AML-193 (cell line): ENCODE results near the gene CTRB1.

Source experiments
- DNase-seq, 2 experiments: peaks; one replicate each; lab custom pipeline; 2025; lab: John Stamatoyannopoulos, UW

Gene CTRB1

DNA sequence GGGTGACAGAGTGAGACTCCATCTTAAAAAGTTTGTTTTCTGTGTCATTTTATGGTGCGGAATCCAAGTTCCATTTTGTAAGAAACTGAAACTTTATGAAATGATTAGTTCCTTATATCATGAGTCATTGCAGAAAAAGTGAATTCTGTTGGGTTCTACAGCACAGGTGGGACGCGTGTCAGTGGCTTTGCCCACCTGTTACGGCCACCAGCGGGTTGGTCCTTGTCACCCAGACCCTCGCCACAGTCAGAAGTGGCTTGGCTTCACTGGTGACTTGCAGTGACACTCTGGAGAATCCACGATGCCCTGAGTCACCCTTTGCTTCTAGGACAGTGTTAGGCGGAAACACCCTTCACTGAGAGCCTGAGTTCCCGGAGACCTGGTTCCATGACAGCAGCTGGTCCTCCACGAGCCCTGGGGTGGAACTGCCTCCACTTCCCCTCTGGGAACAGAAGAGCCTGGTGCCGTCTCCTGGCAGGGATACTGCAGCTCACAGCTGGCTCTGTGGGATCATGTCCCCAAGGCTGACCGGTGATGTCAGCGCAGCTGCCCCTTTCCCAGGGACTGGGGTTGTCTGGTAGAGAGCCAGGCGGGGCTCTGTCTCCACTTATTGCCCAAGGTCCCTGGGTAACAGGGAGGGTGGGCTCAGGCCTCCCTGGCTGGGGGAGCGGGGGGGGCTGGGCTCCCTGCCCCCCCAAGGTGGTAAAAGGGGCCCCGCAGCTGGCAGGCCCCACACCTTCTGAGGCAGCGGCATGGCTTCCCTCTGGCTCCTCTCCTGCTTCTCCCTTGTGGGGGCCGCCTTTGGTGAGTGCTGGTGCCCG is at the start of gene CTRB1:
TSS of gene CTRB1 (plus strand) at position 733 of the 821 bp plus-strand sequence. CDS start at position 753, 20 bp downstream.
- no peak for DNase-seq

DNA sequence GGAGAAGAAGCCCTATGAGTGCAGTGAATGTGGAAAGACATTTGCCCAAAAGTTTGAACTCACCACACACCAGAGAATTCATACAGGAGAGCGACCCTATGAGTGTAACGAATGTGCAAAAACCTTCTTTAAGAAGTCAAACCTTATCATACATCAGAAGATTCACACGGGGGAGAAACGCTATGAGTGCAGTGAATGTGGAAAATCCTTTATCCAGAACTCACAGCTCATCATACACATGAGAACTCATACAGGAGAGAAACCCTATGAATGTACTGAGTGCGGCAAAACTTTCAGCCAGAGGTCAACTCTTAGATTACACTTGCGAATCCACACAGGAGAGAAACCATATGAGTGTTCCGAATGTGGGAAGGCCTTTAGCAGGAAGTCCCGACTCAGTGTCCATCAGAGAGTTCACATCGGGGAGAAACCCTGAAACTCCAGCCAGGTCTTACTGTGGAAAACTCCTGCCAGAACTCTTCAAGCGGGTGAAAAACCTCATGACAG is 48.8 kb upstream of the CTRB1 start:
- no peak for DNase-seq

DNA sequence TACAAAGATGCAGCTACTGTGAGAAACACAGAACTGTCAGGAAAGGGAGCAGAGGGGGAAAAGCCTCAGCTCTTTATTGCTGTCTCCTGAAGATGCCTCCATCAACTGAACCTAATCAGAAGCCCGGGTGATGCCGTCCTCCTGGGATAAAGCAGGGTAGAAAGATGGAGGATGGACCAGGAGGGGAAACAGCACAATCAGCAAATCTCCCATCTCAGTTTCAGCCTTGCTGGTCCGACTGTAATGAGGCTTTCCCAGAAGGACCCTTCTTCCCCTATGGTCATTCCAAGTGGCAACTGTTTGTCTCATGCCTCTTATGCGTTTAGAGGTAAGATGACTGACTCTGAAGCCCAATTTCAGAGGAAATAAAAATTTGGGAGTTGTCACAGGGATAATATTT is 46.2 kb upstream of the CTRB1 start:
- DNase-seq: no peak

DNA sequence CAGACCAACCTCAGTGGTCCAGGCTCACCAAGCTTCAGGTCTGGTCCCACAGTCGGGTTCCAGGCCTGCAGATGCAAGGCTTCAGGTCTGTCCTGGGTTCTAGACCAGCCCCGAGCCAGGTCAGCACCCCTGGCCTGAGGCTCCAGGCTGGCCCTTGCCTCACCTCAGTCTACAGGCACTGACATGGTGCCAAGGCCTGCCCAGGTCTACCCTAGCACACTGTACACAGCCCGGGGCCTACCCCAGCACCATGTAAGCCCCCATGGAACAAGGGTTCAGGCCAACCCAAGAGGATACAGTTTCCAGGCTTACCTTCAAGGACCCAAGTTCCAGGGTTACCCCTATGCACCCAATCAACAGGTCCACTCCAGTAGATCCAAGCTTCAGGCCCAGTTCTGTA is 43.7 kb upstream of the CTRB1 start:
- DNase-seq: no peak

GRCh38 chr16:75176926-75177325 is 41.9 kb upstream of the CTRB1 start:
- DNase-seq: no peak

DNA sequence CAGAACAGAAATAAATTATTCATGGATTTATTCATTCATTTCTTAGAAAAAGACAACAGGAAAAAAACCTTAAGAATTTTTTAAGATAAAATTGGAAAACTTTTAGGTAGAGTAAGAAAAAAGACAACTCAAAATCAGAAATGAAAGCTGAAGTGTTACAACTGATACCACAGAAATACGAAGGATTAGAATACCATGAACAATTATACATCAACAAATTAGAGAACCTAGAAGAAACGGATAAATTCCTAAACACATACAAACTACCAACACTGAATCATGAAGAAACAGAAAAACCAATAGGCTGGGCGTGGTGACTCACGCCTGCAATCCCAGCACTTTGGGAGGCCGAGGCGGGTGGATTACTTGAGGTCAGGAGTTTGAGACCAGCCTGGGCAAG is 39.6 kb upstream of the CTRB1 start:
- no peak for DNase-seq

DNA sequence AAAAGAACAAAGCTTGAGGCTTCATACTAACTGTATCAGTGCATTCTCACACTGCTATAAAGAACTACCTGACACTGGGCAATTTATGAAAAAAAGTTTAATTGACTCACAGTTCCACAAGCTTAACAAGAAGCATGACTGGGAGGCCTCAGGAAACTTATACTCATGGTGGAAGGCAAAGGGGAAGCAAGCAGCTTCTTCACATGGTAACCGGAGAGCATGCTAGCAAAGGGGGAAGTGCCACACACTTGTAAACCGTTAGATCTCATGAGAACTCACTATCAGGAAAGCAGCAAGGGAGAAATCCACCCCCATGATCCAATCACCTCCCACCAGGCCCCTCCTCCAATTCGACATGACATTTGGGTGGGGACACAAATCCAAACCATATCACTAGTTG is 37.2 kb upstream of the CTRB1 start:
- no peak for DNase-seq

DNA sequence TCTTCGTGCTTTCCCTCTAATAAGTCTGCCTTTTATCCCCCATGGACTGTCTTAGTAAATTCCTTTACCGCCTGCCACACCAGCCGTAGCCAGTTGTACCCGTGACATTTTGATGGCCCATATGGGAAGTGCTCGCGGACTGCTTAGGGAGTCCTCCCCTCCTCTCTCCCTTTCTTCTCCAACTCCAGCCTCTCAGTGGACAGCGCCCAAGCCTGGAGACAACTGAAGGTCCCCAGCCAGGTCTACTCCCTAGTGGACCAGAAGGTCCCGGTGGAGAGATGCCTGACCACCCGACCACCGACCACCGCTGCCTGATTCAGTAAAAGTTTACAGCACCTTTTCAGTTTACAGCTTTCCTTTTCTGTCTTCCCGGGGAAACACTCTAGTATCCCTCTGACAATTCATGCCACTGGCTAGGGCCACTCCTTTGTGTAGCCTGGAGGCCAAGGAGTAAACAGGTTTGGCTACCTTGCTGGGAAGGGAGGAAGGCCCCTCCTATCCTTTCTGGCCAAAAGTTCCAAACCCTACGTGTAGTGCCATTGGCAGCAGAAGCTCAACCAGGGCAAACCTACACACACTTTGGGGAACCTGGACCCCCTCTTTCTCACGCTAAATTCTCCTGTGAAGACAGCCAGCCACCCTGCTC is 29.8 kb upstream of the CTRB1 start:
- DNase-seq: no peak

DNA sequence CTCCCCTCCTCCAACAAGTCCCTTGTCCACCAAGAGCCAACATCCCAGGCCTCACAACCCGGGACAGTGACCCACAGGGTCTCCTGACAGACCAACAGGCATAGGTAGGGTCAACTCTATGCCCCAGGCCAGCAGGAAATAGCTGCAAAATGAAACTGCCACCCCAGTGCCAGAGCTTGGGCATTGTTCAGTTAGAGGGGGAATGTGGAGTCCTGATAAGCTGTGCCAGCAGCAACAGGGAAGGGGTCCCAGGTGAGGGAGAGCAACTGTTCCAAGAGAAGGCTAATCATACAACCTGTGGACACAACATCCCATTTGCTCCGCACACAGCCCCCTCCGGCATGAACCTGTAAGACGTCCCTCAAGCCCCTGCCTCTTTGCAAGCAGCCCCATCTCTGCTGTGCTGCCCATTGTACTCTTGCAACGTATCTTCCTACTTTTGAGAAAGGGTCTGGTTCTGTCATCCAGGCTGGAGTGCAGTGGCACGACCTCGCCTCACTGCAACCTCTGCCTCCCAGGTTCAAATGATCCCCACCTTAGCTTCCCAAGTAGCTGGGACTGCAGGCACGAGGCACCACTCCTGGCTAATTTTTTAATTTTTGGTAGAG is 29.0 kb upstream of the CTRB1 start:
- no peak for DNase-seq

DNA sequence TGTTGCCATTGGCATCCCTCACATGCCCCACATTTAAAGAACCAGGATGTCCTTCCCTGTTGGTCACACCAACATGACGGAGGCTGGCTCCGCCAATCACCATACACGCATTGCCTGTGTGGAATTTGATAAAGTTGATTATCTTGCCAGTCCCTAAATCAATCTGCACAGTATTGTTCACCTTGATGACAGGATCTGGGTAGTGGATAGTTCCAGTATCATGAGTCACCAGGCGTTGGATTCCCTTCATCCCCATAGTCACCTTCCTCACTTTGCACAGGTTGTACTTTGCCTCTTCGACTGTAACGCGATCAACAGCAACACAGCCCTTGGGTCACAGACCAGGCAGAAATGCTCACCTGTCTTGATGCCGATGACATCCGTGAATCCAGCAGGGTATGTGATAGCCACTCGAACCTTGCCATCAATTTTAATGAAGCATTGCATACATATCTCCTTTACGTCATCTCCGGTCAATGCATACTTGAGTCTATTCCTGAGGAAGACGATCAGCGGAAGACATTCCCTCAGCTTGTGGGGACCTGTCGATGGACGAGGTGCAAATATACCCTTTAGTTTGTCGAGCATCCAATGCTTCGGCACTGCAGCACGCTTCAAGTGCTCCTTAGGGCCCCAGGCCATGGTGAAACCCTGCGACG is 26.1 kb upstream of the CTRB1 start:
- no peak for DNase-seq

DNA sequence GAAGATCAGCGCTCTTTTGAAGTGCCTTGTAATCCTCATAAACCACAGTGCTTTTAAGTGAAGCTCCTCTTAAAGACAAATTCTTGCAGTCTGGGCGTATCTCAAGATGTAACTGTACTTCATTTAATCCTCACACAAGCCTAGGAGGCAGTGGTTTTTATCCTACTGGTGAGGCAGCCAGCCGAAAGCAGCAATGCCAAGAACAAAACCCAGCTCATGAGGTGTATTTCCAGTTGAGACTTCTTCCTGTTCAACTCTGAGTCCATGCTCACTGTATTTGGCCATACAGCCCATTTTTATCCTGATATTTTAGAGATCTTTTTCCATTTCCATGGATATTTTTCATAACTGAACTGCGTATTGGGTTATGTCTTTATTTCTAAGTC is 25.5 kb upstream of the CTRB1 start:
- no peak for DNase-seq

DNA sequence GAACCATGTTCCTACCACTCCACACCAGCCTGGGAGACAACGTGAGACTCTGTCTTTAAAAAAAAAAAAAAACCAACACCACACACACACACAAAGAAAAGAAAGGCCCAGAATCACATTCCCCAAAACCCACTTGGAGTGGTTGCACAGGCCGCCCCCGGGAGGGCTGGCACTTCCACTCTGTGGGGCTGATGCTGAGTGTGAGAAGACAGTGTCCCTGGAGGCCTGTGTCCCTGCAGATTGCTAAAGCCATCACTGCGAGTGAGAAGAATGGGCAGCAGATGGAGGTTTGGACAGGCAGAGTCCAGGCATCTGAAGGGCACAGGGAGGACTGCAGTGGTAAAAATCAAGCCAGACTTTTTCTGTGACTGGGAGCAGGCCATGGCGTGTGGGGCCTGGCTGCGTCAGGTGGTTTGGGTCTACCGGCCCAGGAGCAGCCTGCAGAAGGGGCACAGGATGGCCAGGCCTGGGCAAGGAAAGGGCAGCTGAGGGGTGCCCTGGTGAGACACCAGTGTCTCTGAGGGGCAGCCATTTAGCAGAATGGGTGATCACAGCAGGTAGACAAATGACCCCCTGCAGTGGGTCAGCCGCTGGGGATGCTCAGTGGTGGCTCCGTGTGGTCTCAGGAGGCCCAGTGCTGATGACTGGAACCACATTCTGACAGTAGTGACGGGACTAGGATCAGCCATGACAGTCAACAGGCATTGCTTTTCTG is 24.9 kb upstream of the CTRB1 start:
- no peak for DNase-seq

GRCh38 chr16:75195811-75196790 is 22.7 kb upstream of the CTRB1 start:
- DNase-seq: no peak

- no peak for DNase-seq
Measured at GRCh38 chr16:75196836-75197235, 22.0 kb upstream of the CTRB1 start.

GRCh38 chr16:75197522-75198134 is 21.2 kb upstream of the CTRB1 start:
- no peak for DNase-seq

DNA sequence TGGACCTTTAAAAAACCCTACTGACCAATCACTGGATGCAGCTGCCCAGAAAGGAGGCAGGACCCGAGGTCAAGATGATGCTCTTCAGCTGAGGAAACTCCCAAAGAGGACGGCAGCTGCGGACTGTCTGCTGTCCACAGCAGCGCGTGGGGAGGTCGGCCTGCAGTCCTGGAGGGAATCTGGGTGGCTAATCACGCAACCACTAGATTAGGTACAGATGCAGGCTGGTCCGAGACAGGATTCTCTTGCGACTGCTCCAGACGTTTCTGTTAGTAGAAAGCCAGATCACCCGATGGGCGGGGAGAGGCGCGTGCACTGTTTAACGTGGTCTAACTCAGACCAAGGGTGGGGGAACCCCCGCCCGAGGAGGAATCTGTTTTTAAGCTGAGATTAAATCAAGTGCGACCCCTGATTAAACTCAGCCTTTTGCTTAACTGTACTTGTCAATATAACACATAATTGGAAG is 20.6 kb upstream of the CTRB1 start:
- no peak for DNase-seq

DNA sequence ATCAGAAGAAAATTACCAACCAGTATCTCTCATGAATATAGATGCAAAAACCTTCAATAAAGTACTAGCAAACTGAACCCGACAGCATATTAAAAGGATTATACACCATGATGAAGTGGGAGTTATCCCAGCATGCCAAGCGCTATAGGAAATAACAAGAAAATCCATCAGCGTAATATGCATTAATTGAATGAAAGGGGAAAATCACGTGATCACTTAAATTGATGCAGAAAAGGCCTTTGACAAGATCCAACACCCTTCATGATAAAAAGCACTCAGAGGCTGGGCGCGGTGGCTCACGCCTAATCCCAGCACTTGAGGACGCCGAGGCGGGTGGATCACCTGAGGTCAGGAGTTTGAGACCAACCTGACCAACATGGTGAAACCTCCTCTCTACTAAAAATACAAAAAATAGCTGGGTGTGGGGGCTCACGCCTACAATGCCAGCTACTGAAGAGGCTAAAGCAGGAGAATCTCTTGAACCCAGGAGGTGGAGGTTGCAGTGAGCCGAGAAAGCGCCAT is 16.7 kb upstream of the CTRB1 start:
- DNase-seq: no peak

DNA sequence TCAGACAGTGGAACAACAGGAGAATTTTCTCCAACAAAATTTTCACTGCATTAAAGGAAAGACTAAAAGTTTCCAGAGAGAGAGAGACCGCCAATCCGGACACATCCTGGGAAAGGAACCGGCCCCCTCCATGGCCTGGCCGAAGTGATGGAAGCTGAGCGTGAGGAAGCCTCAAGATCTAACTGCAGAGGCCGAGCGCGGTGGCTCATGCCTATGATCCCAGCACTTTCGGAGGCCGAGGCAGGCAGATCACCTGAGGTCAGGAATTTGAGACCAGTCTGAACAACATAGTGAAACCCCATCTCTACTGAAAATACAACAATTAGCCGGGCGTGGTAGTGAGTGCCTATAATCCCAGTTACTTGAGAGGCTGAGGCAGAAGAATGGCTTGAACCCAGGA is 15.7 kb upstream of the CTRB1 start:
- no peak for DNase-seq

DNA sequence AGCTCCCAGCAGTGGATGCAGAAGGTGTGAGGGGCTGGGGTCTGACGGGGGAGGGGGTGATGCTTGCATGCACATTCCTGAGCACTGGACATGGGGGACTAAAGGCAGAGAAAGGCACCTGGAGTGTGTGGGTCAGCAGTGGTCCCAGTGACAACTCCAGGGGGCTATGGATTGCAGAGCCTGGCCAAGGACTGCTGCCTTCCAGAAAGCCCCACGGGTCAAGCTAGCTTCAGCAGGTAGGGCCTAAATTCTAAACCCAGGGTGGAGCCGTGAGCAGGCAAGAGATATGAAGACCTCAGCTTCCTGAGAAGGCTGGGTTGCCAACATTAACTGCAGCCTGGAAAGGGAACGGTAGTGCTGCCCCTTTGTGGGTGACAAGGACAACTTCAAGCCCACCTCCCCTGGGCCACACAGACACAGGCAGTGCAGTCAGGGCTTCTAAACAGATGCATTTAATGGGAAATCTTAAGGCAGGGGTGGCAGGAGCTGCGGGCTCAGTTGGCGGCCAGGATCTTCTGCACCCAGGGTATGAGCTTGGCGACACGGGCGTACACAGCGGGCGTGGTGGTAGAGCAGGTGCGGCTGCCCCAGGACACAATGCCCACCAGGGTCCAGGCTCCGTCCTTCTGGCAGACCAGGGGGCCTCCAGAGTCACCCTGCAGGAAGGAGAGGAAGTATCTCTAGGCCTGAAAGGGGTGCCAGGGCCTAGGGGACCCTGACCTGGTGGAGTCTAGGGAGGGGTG is 14.9 kb upstream of the CTRB1 start:
- DNase-seq: no peak
